GM19328 (cell line): Measurements from ENCODE around the gene PLAC8.
A peak's percentile ranks its signal among the peaks of the same experiment; 100 is the strongest.
"Not testable (repeated sequence)": the region's sequence is repeated elsewhere in the genome, so short reads cannot be mapped to it uniquely, and the experiment has no call there.

Experiments
- ATAC-seq: cut with Tn5 transposase; IDR thresholded peaks from one replicate; pipeline ENCODE4 v1.9.1; 2021; ENCODE audit warnings: mild to moderate bottlenecking, moderate library complexity; ENCODE audit not compliant: unreplicated experiment

Gene PLAC8

GRCh38 chr4:83112678-83113428 lies 1.7 kb downstream of the PLAC8 start:
- no peak for ATAC-seq

- peak; percentile 25 for ATAC-seq
These were observed 2.3 kb downstream of the PLAC8 start for GRCh38 chr4:83112231-83112630.

GRCh38 chr4:83111751-83112141 lies 2.8 kb downstream of the PLAC8 start:
- not testable (repeated sequence) for ATAC-seq

- ATAC-seq = no peak
These were observed 3.4 kb downstream of the PLAC8 start for GRCh38 chr4:83110970-83111750.

GRCh38 chr4:83110223-83110945 lies 4.1 kb downstream of the PLAC8 start:
- peak; percentile 66 for ATAC-seq

- ATAC-seq = peak; percentile 23
These were observed 4.9 kb downstream of the PLAC8 start for GRCh38 chr4:83109480-83110222.

- no peak for ATAC-seq
These were observed 6.2 kb downstream of the PLAC8 start for GRCh38 chr4:83108101-83108861.

GRCh38 chr4:83107631-83108030 lies 6.9 kb downstream of the PLAC8 start:
- no peak for ATAC-seq

GRCh38 chr4:83104991-83105390 lies 9.5 kb downstream of the PLAC8 start:
- ATAC-seq = no peak

- no peak for ATAC-seq
These were observed 18.1 kb downstream of the PLAC8 start for GRCh38 chr4:83096397-83096796.

- no peak for ATAC-seq
These were observed 21.4 kb downstream of the PLAC8 start for GRCh38 chr4:83093060-83093640.

GRCh38 chr4:83089410-83090157 lies 24.9 kb downstream of the PLAC8 start:
- ATAC-seq = no peak

- not testable (repeated sequence) for ATAC-seq
These were observed 29.6 kb downstream of the PLAC8 start for GRCh38 chr4:83084956-83085355.

GRCh38 chr4:83083925-83084475 lies 30.5 kb downstream of the PLAC8 start:
- ATAC-seq = no peak

GRCh38 chr4:83082777-83083176 lies 31.8 kb downstream of the PLAC8 start:
- no peak for ATAC-seq

- ATAC-seq = no peak
These were observed 34.0 kb downstream of the PLAC8 start for GRCh38 chr4:83080561-83080960.

GRCh38 chr4:83075311-83076095 lies 39.0 kb downstream of the PLAC8 start:
- ATAC-seq = no peak

GRCh38 chr4:83074783-83075182 lies 39.7 kb downstream of the PLAC8 start:
- not testable (repeated sequence) for ATAC-seq
